ENCODE measurements around the gene GRIP2.

DNA sequence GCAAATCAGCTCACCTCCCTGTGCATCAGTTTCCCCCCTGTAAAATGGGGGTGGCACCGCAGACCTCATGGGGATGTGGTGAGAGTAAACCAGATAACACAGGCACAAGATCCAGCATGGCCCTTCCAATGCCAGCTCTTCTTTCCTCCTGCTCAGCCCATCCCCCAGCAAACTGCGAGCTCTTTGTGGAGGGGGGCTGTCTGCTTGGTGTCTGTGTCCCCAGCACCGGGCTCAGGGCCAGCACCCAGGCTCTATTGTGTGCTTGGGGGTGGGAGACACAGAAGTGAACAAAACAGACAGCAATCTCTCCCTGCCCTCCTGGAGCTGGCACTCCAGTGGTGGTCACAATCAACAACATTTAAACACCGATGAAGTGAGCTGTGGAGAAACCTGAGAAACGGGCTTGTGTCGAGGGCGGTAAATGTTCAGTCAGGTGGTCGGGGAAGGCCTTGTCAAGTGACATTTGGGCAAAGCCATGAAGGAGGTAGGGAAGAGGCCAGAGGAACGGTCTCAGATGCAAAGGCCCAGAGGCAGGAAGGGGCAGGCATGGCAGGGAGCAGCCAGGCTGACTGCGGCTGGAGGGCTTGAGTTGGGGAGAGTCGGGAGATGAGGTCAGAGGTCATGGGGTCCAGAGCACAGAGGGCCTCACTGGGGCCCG, 28.4 kb downstream of the GRIP2 start:
- TF ChIP-seq, protein P1, sequence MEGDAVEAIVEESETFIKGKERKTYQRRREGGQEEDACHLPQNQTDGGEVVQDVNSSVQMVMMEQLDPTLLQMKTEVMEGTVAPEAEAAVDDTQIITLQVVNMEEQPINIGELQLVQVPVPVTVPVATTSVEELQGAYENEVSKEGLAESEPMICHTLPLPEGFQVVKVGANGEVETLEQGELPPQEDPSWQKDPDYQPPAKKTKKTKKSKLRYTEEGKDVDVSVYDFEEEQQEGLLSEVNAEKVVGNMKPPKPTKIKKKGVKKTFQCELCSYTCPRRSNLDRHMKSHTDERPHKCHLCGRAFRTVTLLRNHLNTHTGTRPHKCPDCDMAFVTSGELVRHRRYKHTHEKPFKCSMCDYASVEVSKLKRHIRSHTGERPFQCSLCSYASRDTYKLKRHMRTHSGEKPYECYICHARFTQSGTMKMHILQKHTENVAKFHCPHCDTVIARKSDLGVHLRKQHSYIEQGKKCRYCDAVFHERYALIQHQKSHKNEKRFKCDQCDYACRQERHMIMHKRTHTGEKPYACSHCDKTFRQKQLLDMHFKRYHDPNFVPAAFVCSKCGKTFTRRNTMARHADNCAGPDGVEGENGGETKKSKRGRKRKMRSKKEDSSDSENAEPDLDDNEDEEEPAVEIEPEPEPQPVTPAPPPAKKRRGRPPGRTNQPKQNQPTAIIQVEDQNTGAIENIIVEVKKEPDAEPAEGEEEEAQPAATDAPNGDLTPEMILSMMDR (conservative IDR thresholded peaks at IDR 0.05 in 1 of 2, IDR thresholded peaks at IDR 0.05 in 1 of 2; ENCODE audit: extremely low read depth in 1 of 2, insufficient read depth in 1 of 2, low read depth in 1 of 2, low read length in 2 of 2), result no peak
- no peak for TF ChIP-seq EZH2 (IDR thresholded peaks at IDR 0.05; ENCODE audit: borderline replicate concordance, low read length)

Data from mammary epithelial cell (primary cell).